Measurements from ENCODE around the gene TNFAIP1. TPM values are rescaled to one million over a fixed set of nuclear protein-coding genes. Genes with fewer than 3 reads are reported as not detected.
A peak's percentile ranks its signal among the peaks of the same experiment; 100 is the strongest.

TNFAIP1 gene
- total RNA-seq, 1 donor: 23.7 TPM

- DNase-seq (ENCODE audit: low read depth): no peak
- peak overlapping the region; percentile 71 for H3K4me3 ChIP-seq (ENCODE audit: low read depth, low read length)
- no peak for TF ChIP-seq CTCF (IDR thresholded peaks at IDR 0.05; ENCODE audit: insufficient read depth, low read length)
These were observed 35.2 kb downstream of the TNFAIP1 start for GRCh38 chr17:28370744-28371103.

GRCh38 chr17:28371245-28372202, 36.0 kb downstream of the TNFAIP1 start, which contains the start of gene SARM1:
Gene SARM1, plus strand, starts transcription at chr17:28371694. Its CDS starts 339 bp downstream, at chr17:28372033.
- peak within 1 kb of the TSS; percentile 71 for H3K4me3 ChIP-seq (ENCODE audit: low read depth, low read length)
- no peak for TF ChIP-seq CTCF (IDR thresholded peaks at IDR 0.05; ENCODE audit: insufficient read depth, low read length)
- peak; percentile 82 for DNase-seq (ENCODE audit: low read depth)

GRCh38 chr17:28372203-28372944, 36.8 kb downstream of the TNFAIP1 start:
- no peak for TF ChIP-seq CTCF (IDR thresholded peaks at IDR 0.05; ENCODE audit: insufficient read depth, low read length)
- DNase-seq (ENCODE audit: low read depth): peak; percentile 31

GRCh38 chr17:28372945-28373274, 37.3 kb downstream of the TNFAIP1 start:
- no peak for TF ChIP-seq CTCF (IDR thresholded peaks at IDR 0.05; ENCODE audit: insufficient read depth, low read length)
- peak overlapping the region; percentile 71 for H3K4me3 ChIP-seq (ENCODE audit: low read depth, low read length)
- no peak for DNase-seq (ENCODE audit: low read depth)

More at GRCh38 chr17:28372203-28372944, 36.8 kb downstream of the TNFAIP1 start:
- peak overlapping the region; percentile 71 for H3K4me3 ChIP-seq (ENCODE audit: low read depth, low read length)

GRCh38 chr17:28379814-28380801, 44.5 kb downstream of the TNFAIP1 start:
- H3K4me3 ChIP-seq (ENCODE audit: low read depth, low read length): no peak overlapping the region
- peak; percentile 38 for DNase-seq (ENCODE audit: low read depth)
- TF ChIP-seq CTCF (IDR thresholded peaks at IDR 0.05; ENCODE audit: insufficient read depth, low read length): no peak

Measured in fibroblast of the aortic adventitia (primary cell).